Common myeloid progenitor, CD34-positive (primary cell): ENCODE measurements around the gene AMER1.

ENCODE experiments used
- CTCF ChIA-PET: fragments of 350-600 bp; sonication (Branson Sonifier 250); formaldehyde crosslinking; loops from one replicate; lab custom pipeline; 2021; ENCODE audit warnings: antibody characterized with exemption; lab: Charles Lee
- POLR2A ChIA-PET: fragments of 350-600 bp; sonication (Branson Sonifier 250); formaldehyde crosslinking; loops from one replicate; lab custom pipeline; 2021; ENCODE audit warnings: antibody characterized with exemption; lab: Charles Lee
- DNase-seq, 3 donors: peaks; one replicate each; pipeline versions ENCODE4 v3.0.0 to v3.0.0-alpha.2; 2013
- H3K27ac ChIP-seq, 2 experiments: 1 replicate in 1 of 2; 2 replicates in 1 of 2; pipeline ENCODE4 v1.7.0; 2013; ENCODE audit warnings: inconsistent platforms in 2 of 2, low read length in 2 of 2, mild to moderate bottlenecking in 2 of 2, low read depth in 1 of 2, moderate library complexity in 1 of 2; ENCODE audit not compliant: severe bottlenecking in 2 of 2, insufficient read depth in 1 of 2, poor library complexity in 1 of 2
- H3K27me3 ChIP-seq, 5 experiments: replicated peaks in 2 of 5; 1 replicate in 3 of 5; 2 replicates in 2 of 5; pipeline versions ENCODE4 v1.6.1 to v1.7.0; 2013; ENCODE audit warnings: low read length in 4 of 5, mild to moderate bottlenecking in 2 of 5, moderate library complexity in 2 of 5, inconsistent platforms in 1 of 5; ENCODE audit not compliant: insufficient read depth in 5 of 5, control insufficient read depth in 4 of 5
- H3K36me3 ChIP-seq, 4 experiments: 1 replicate in 2 of 4; 2 replicates in 2 of 4; pipeline versions ENCODE4 v1.6.1 to v1.7.0; 2013; ENCODE audit warnings: low read length in 3 of 4, control low read depth in 1 of 4, mild to moderate bottlenecking in 1 of 4; ENCODE audit not compliant: control insufficient read depth in 4 of 4, insufficient read depth in 4 of 4
- H3K4me1 ChIP-seq, 4 experiments: 1 replicate in 3 of 4; 2 replicates in 1 of 4; pipeline versions ENCODE4 v1.6.1 to v1.7.1; 2013; ENCODE audit warnings: low read length in 3 of 4, mild to moderate bottlenecking in 3 of 4, control low read depth in 1 of 4, inconsistent platforms in 1 of 4, moderate library complexity in 1 of 4; ENCODE audit not compliant: control insufficient read depth in 4 of 4, insufficient read depth in 4 of 4; ENCODE audit errors: control extremely low read depth in 1 of 4
- H3K4me3 ChIP-seq, 7 experiments: 1 replicate in 4 of 7; 2 replicates in 3 of 7; pipeline versions ENCODE4 v1.5.1 to v1.7.0; 2013; ENCODE audit warnings: mild to moderate bottlenecking in 7 of 7, low read length in 6 of 7, moderate library complexity in 6 of 7, inconsistent platforms in 2 of 7, low read depth in 2 of 7, control low read depth in 1 of 7; ENCODE audit not compliant: insufficient read depth in 4 of 7, control insufficient read depth in 1 of 7; ENCODE audit errors: extremely low read depth in 1 of 7
- H3K9me3 ChIP-seq, 5 experiments: 1 replicate in 4 of 5; 2 replicates in 1 of 5; pipeline versions ENCODE4 v1.6.1 to v1.7.1; 2013; ENCODE audit warnings: low read length in 4 of 5, mild to moderate bottlenecking in 2 of 5, inconsistent platforms in 1 of 5, low read depth in 1 of 5, moderate library complexity in 1 of 5; ENCODE audit not compliant: control insufficient read depth in 4 of 5, insufficient read depth in 2 of 5; ENCODE audit errors: control extremely low read depth in 1 of 5
- WGBS: methylation state at CpG from one replicate; pipeline ENCODE4 v1.1.5; 2013; ENCODE audit not compliant: insufficient coverage; 5-methylcytosine and 5-hydroxymethylcytosine counted together

Gene AMER1

DNA sequence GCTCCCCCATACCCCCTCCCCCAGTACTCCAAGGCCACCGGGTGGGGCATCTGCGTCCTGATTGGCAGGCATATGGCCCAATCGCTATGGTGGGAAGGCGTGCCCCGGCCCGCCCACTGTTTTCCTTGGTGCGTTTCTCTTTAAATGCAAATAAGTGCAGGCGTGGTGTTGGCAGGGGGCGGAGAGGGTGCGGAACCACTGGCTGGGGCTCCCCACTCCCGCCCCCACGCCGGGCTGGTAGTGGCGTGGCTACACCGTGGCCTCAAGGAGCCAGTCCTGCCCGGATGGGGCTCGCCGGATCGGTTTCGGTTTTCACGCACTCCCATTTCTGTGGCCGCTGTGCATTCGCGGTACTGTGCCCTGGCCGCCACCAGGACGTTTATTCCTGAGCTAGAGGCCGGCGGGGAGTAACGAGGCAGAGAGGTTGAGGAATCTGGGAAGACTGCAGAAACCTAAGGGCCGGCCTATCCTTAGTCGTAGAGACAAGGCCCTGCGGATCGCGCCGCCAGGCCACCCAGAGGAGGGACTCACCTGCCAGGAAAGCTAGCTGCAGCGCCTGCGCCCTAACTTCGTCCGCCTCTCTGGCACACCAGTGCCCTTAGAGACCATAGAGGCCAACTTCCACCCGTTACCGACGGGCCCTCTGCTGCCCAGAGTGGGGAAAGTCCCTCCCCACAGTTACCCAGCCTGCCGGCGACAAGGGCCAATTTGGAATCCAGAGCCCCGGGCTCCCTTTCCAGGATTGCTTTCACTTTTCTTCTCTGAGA lies 410 bp upstream of the AMER1 start:
- ChIA-PET CTCF (interaction anchor here (0.6 kb wide), 1 partner anchor 188 kb away, joined by 3 read pairs; no protein-coding TSS in a partner anchor), POLR2A (no interaction called here)
- DNase-seq: peak; percentile 89 to 97 (median 95)
- Histone ChIP-seq H3K27ac (peak overlapping the region; percentile 78 to 90), H3K36me3 (no peaks in the 10 kb centered on the region), H3K27me3 (peaks cover 0 to 9% (median 0%) of the 10 kb centered on the region in 5 experiments), H3K4me3 (peak overlapping the region; percentile 59 to 84 (median 72)), H3K9me3 (no peaks in the 10 kb centered on the region), H3K4me1 (peaks cover 0 to 22% (median 16%) of the 10 kb centered on the region in 4 experiments)
- WGBS: 36% methylated on average over 35 of the region's 45 CpGs

DNA sequence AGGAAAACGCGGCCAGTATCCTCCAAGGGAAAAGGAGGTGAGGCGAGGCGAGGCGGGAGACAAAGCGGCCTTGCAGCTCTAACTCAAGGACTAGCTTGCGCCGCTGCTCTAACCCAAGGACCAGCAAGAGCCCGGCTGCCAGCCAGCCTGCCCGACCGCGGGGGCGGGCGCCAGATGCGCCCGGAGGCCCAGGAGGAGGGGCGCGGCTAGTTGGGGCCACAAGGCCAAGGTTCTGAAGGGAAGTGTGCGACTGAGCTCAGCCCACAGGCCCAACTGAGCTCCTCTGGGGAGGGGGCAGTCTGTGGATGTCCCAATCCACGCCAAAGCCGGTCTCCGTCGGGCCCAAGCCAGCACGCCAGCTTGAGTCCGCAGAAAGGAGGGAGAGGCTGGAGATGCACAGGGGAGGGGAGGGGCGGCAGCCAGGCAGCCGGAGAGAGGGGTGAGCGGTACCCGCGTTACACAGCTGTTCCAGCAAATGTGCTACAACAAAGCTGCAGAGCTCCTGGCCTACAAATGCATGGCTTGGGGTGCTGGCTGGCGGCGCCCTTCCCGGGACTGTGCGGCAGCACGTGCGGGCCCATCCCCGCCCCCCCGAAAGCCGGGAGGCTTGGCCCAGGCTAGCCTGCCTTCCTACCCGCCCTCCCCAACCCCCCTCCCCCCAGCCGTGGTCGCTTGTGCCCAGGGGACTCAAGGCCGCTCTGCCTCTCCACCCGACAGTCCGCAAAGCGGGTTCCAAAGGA lies 637 bp downstream of the AMER1 start:
- CTCF ChIA-PET: interaction anchor here (1.2 kb wide), 1 partner anchor 16 kb away, joined by 3 read pairs; no protein-coding TSS in a partner anchor
- 30% methylated on average over 34 of the region's 46 CpGs for WGBS
- POLR2A ChIA-PET: no interaction called here
- peak overlapping the region in 1 of 2 experiments; percentile 90 for H3K27ac ChIP-seq
- no peaks in the 10 kb centered on the region for H3K9me3 ChIP-seq
- DNase-seq: peak; percentile 25 to 69 (median 56)
- H3K4me3 ChIP-seq: peak overlapping the region; percentile 59 to 84 (median 72)
- H3K4me1 ChIP-seq: peaks cover 0 to 22% (median 16%) of the 10 kb centered on the region in 4 experiments
- peaks cover 0 to 9% (median 0%) of the 10 kb centered on the region in 5 experiments for H3K27me3 ChIP-seq
- H3K36me3 ChIP-seq: no peaks in the 10 kb centered on the region

DNA sequence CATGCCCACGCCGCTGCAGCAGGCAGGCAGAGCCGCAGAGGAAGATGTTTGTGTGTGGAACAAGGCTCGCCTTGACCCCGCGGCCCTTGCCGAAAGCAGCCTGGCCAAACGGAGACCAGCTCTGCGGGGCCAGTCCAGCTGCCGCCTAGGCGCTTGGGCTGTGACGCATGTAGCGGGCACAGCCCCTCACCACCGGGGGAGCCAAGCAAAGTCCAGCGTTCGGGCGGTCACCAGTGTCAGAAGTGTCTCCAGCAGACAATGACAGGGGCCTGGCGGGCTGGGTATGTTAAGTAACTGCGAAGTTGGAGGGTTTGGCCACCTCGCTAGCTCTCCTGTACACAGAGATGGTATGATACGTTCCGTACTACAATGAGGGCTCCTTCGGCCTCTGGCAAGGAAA lies 1.3 kb downstream of the AMER1 start:
- no peak for DNase-seq
- ChIA-PET CTCF (interaction anchor here (1.2 kb wide), 1 partner anchor 16 kb away, joined by 3 read pairs; no protein-coding TSS in a partner anchor), POLR2A (no interaction called here)
- Histone ChIP-seq H3K4me1 (peaks cover 0 to 22% (median 16%) of the 10 kb centered on the region in 4 experiments), H3K27ac (no peak overlapping the region), H3K9me3 (no peaks in the 10 kb centered on the region), H3K4me3 (peak overlapping the region in 5 of 7 experiments; percentile 59 to 84 (median 72)), H3K27me3 (peaks cover 0 to 9% (median 0%) of the 10 kb centered on the region in 5 experiments), H3K36me3 (no peaks in the 10 kb centered on the region)
- 75% methylated on average over 23 of the region's 23 CpGs for WGBS

DNA sequence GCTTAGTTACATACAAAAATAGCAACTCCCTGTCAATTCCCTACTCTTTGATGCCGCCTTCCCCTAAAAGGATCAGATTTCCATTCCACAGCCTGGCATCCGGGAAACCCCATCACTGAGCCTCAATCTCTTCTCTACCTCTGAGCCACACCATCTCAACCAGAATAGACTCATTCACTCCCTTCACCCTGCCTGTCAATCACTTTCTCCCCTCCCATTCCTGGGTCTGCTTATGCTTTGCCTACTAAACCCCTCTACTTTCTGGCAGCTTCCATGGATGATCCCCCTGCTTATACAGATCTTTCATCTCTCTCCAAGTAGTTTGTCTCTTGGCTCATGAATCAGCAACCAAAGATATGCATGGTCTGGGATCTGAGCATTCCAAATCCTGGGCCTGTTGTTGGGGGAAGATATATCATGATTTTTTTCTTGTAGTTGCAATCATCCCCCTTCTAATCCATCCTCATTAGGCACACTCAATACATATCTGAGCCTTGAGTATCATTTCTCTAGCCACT lies 2.6 kb downstream of the AMER1 start:
- CTCF ChIA-PET: no interaction called here
- H3K4me1 ChIP-seq: peaks cover 0 to 22% (median 16%) of the 10 kb centered on the region in 4 experiments
- no peak overlapping the region for H3K4me3 ChIP-seq
- peaks cover 0 to 9% (median 0%) of the 10 kb centered on the region in 5 experiments for H3K27me3 ChIP-seq
- H3K9me3 ChIP-seq: no peaks in the 10 kb centered on the region
- DNase-seq: no peak
- no peak overlapping the region for H3K27ac ChIP-seq
- WGBS: 83% methylated on average over 2 of the region's 2 CpGs
- POLR2A ChIA-PET: no interaction called here
- H3K36me3 ChIP-seq: no peaks in the 10 kb centered on the region

DNA sequence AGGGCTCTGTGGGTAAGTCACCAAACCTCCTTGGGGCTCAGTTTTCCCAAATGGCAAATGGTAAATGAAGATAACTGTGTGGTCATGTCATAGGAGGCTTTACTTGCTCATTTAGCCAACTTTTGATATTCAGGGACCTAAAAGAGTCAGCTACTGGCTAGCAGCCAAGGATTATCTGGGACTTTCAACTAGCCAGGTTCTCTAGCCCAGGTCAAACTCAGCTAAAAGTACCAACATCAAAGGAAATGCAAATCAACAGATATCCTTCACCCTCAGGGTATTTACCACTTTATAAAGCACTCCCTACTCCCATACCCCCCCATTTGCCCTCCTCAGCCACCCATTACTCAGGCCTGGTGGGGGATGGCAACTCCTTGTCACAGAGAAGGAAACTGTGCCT lies 7.5 kb downstream of the AMER1 start:
- Histone ChIP-seq H3K4me3 (no peak overlapping the region), H3K27ac (no peak overlapping the region), H3K9me3 (no peaks in the 10 kb centered on the region), H3K36me3 (peaks cover 0 to 7% (median 2%) of the 10 kb centered on the region in 4 experiments), H3K4me1 (no peaks in the 10 kb centered on the region), H3K27me3 (no peaks in the 10 kb centered on the region)
- DNase-seq: no peak
- ChIA-PET POLR2A (no interaction called here), CTCF (no interaction called here)

DNA sequence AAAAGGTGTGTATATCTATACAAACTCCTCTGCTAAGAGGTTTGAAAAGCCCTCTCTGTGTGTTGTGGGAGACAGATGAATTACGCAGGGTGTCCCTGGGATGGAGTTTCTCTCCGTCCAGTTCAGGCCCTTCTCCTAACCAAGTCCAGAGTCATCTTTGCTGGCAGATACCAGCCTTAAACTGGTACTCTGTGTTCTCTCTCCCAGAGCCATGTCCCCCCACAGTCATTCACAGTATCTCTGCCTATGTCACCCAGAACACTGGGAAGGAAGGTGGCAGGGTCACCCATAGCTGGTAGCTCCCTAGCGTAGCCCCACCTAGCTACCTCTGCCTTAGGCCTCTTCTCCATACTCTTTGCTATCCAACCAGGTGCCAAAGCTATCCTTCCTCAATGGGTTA lies 8.9 kb downstream of the AMER1 start:
- Histone ChIP-seq H3K36me3 (peaks cover 0 to 17% (median 9%) of the 10 kb centered on the region in 4 experiments), H3K27me3 (no peaks in the 10 kb centered on the region), H3K4me3 (no peak overlapping the region), H3K9me3 (no peaks in the 10 kb centered on the region), H3K4me1 (no peaks in the 10 kb centered on the region), H3K27ac (no peak overlapping the region)
- CTCF ChIA-PET: no interaction called here
- WGBS: 97% methylated on average over 3 of the region's 3 CpGs
- no peak for DNase-seq
- POLR2A ChIA-PET: no interaction called here
